Measurements from ENCODE around the gene TNXB. TPM values are rescaled to one million over a fixed set of nuclear protein-coding genes. Genes with fewer than 3 reads are reported as not detected.
"Not testable (repeated sequence)": the region's sequence is repeated elsewhere in the genome, so short reads cannot be mapped to it uniquely, and the experiment has no call there.

The TNXB gene
- total RNA-seq, 1 donor = 2.8 TPM

- not testable (repeated sequence) for H3K27me3 ChIP-seq (ENCODE audit: insufficient read depth, low read length); H3K4me3 ChIP-seq (ENCODE audit: low read length); H3K9me3 ChIP-seq (ENCODE audit: low read depth, low read length); H3K4me1 ChIP-seq (ENCODE audit: insufficient read depth, low read length)
These were observed 101.1 kb downstream of the TNXB start for GRCh38 chr6:32008037-32008436.

- not testable (repeated sequence) for H3K9me3 ChIP-seq (ENCODE audit: low read depth, low read length); H3K4me3 ChIP-seq (ENCODE audit: low read length); H3K4me1 ChIP-seq (ENCODE audit: insufficient read depth, low read length); H3K27me3 ChIP-seq (ENCODE audit: insufficient read depth, low read length)
These were observed 102.1 kb downstream of the TNXB start for GRCh38 chr6:32007086-32007485.

GRCh38 chr6:32005991-32006529 is 103.1 kb downstream of the TNXB start:
- H3K4me3 ChIP-seq (ENCODE audit: low read length); H3K9me3 ChIP-seq (ENCODE audit: low read depth, low read length); H3K4me1 ChIP-seq (ENCODE audit: insufficient read depth, low read length); H3K27me3 ChIP-seq (ENCODE audit: insufficient read depth, low read length): not testable (repeated sequence)

- not testable (repeated sequence) for H3K4me1 ChIP-seq (ENCODE audit: insufficient read depth, low read length); H3K27me3 ChIP-seq (ENCODE audit: insufficient read depth, low read length); H3K4me3 ChIP-seq (ENCODE audit: low read length); H3K9me3 ChIP-seq (ENCODE audit: low read depth, low read length)
These were observed 103.6 kb downstream of the TNXB start for GRCh38 chr6:32005538-32005880.

GRCh38 chr6:32004864-32005537 is 104.1 kb downstream of the TNXB start:
- not testable (repeated sequence) for H3K27me3 ChIP-seq (ENCODE audit: insufficient read depth, low read length); H3K4me1 ChIP-seq (ENCODE audit: insufficient read depth, low read length); H3K9me3 ChIP-seq (ENCODE audit: low read depth, low read length); H3K4me3 ChIP-seq (ENCODE audit: low read length)

GRCh38 chr6:32004393-32004792 is 104.7 kb downstream of the TNXB start:
- H3K4me1 ChIP-seq (ENCODE audit: insufficient read depth, low read length); H3K9me3 ChIP-seq (ENCODE audit: low read depth, low read length); H3K27me3 ChIP-seq (ENCODE audit: insufficient read depth, low read length); H3K4me3 ChIP-seq (ENCODE audit: low read length): not testable (repeated sequence)

- not testable (repeated sequence) for H3K9me3 ChIP-seq (ENCODE audit: low read depth, low read length); H3K27me3 ChIP-seq (ENCODE audit: insufficient read depth, low read length); H3K4me3 ChIP-seq (ENCODE audit: low read length); H3K4me1 ChIP-seq (ENCODE audit: insufficient read depth, low read length)
These were observed 105.8 kb downstream of the TNXB start for GRCh38 chr6:32003301-32003700.

GRCh38 chr6:32002546-32003268 is 106.4 kb downstream of the TNXB start:
- H3K9me3 ChIP-seq (ENCODE audit: low read depth, low read length); H3K4me3 ChIP-seq (ENCODE audit: low read length); H3K27me3 ChIP-seq (ENCODE audit: insufficient read depth, low read length); H3K4me1 ChIP-seq (ENCODE audit: insufficient read depth, low read length): not testable (repeated sequence)

- not testable (repeated sequence) for H3K4me1 ChIP-seq (ENCODE audit: insufficient read depth, low read length); H3K9me3 ChIP-seq (ENCODE audit: low read depth, low read length); H3K27me3 ChIP-seq (ENCODE audit: insufficient read depth, low read length); H3K4me3 ChIP-seq (ENCODE audit: low read length)
These were observed 112.8 kb downstream of the TNXB start for GRCh38 chr6:31996385-31996784.

- H3K4me3 ChIP-seq (ENCODE audit: low read length); H3K9me3 ChIP-seq (ENCODE audit: low read depth, low read length); H3K4me1 ChIP-seq (ENCODE audit: insufficient read depth, low read length); H3K27me3 ChIP-seq (ENCODE audit: insufficient read depth, low read length): not testable (repeated sequence)
These were observed 114.7 kb downstream of the TNXB start for GRCh38 chr6:31994421-31994820.

Other genes with a start within 250 kb of the TNXB start
- 19.4 TPM for gene NEU1, start 246.5 kb downstream of the TNXB start, total RNA-seq
- 0.10 TPM for gene SLC44A4, start 230.3 kb downstream of the TNXB start, total RNA-seq
- gene EHMT2, start 211.6 kb downstream of the TNXB start, total RNA-seq = 14.4 TPM
- gene ZBTB12, start 207.3 kb downstream of the TNXB start, total RNA-seq = 0.21 TPM
- 2.5 TPM for gene C2, start 181.6 kb downstream of the TNXB start, total RNA-seq
- 3.1 TPM for gene CFB, start 163.2 kb downstream of the TNXB start, total RNA-seq
- gene NELFE, start 150.4 kb downstream of the TNXB start, total RNA-seq = 47.8 TPM
- 44.8 TPM for gene SKIC2, start 150.2 kb downstream of the TNXB start, total RNA-seq
- 16.1 TPM for gene DXO, start 137.2 kb downstream of the TNXB start, total RNA-seq
- gene C4A, start 127.3 kb downstream of the TNXB start, total RNA-seq = 0.94 TPM
- 1.0 TPM for gene C4B, start 94.5 kb downstream of the TNXB start, total RNA-seq
- not detected for gene CYP21A2, start 70.9 kb downstream of the TNXB start, total RNA-seq
- gene ATF6B, start 18.9 kb upstream of the TNXB start, total RNA-seq = 32.0 TPM
- 1.2 TPM for gene FKBPL, start 20.9 kb upstream of the TNXB start, total RNA-seq
- 0.42 TPM for gene PRRT1, start 42.6 kb upstream of the TNXB start, total RNA-seq
- gene PPT2, start 44.8 kb upstream of the TNXB start, total RNA-seq = 6.0 TPM
- gene EGFL8, start 55.3 kb upstream of the TNXB start, total RNA-seq = 0.73 TPM
- gene AGPAT1, start 66.7 kb upstream of the TNXB start, total RNA-seq = 12.9 TPM
- gene RNF5, start 69.1 kb upstream of the TNXB start, total RNA-seq = 13.2 TPM
- gene AGER, start 74.9 kb upstream of the TNXB start, total RNA-seq = 1.5 TPM
- gene PBX2, start 80.9 kb upstream of the TNXB start, total RNA-seq = 49.5 TPM
- gene GPSM3, start 83.3 kb upstream of the TNXB start, total RNA-seq = 131 TPM
- 5.6 TPM for gene NOTCH4, start 114.7 kb upstream of the TNXB start, total RNA-seq